ENCODE results near the gene MAGEA9B.

Gene MAGEA9B

DNA sequence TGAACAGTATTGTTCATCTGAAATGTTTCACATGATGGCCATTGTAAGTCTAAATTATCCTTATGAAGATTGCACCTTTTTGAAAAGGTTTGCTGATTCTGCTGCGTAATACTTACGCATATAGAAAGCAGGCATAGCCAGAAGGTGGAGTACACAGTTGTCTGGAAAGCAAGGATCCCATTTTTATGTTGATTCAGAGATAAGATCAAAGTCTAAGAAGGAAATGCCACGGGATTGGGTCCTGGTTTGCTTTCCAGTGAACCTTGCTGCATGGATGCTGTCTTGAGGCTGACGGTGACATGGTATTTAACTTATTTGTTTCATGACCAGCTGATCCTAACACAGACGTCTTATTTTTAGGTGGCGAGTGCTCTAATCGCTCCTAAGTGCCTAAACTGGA is 15.5 kb downstream of the MAGEA9B start (continued):
- TF ChIP-seq, protein P1, sequence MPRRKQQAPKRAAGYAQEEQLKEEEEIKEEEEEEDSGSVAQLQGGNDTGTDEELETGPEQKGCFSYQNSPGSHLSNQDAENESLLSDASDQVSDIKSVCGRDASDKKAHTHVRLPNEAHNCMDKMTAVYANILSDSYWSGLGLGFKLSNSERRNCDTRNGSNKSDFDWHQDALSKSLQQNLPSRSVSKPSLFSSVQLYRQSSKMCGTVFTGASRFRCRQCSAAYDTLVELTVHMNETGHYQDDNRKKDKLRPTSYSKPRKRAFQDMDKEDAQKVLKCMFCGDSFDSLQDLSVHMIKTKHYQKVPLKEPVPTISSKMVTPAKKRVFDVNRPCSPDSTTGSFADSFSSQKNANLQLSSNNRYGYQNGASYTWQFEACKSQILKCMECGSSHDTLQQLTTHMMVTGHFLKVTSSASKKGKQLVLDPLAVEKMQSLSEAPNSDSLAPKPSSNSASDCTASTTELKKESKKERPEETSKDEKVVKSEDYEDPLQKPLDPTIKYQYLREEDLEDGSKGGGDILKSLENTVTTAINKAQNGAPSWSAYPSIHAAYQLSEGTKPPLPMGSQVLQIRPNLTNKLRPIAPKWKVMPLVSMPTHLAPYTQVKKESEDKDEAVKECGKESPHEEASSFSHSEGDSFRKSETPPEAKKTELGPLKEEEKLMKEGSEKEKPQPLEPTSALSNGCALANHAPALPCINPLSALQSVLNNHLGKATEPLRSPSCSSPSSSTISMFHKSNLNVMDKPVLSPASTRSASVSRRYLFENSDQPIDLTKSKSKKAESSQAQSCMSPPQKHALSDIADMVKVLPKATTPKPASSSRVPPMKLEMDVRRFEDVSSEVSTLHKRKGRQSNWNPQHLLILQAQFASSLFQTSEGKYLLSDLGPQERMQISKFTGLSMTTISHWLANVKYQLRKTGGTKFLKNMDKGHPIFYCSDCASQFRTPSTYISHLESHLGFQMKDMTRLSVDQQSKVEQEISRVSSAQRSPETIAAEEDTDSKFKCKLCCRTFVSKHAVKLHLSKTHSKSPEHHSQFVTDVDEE (CRISPR knock-in tag; IDR thresholded peaks at IDR 0.05) = no peak

DNA sequence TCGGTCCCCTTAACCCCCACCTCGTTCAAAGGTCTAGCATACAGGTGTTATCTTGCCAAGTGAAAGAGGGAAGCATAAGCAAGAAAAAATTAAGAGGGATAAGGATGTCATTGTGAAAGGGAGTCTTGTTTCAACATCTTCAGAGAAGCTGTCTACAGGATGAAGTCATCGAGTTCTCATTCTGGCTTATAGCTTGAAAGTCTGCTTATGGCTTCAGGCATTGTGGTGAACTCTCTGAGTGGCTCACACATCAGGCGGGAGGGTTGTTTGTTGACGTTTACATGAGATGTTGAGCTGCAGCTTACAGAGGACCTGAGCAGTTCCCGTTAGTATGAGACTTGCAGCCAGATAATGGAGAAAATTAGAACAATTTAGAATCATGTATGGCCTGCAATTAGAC is 16.6 kb downstream of the MAGEA9B start:
- no peak for TF ChIP-seq SNAI2 (CRISPR knock-in tag; IDR thresholded peaks at IDR 0.05)
- TF ChIP-seq ISL1 (CRISPR knock-in tag; IDR thresholded peaks at IDR 0.05) = no peak
- ATAC-seq = no peak

DNA sequence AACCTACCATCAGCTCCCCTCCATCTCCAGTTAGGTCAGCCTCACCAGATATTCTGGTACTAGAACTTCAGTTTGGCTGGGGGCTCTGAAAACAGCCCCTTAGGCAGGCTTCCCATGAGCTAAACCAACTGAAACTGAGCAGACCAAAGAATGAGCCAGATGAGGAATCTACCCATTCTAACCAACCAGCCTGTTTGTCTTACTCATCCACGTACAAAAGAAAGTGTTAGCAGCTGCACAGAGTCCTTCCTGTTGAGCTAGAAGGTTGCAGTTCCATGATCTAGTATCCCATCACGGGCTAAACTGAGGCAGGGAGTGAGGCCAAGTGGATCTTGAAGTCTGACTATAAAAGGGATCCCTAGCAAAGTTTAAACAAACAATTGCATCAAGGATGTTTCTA is 17.5 kb downstream of the MAGEA9B start:
- TF ChIP-seq CSDC2 (CRISPR knock-in tag; IDR thresholded peaks at IDR 0.05) (no peak), TCF4 (CRISPR knock-in tag; IDR thresholded peaks at IDR 0.05; ENCODE audit: borderline replicate concordance) (no peak), ESRRG (CRISPR knock-in tag; IDR thresholded peaks at IDR 0.05) (no peak), PPARA (CRISPR knock-in tag; IDR thresholded peaks at IDR 0.05; ENCODE audit: borderline replicate concordance) (no peak), GLIS3 (CRISPR knock-in tag; IDR thresholded peaks at IDR 0.05) (no peak), BACH2 (CRISPR knock-in tag; IDR thresholded peaks at IDR 0.05; ENCODE audit: borderline replicate concordance) (no peak), RARB (CRISPR knock-in tag; IDR thresholded peaks at IDR 0.05) (no peak), ZFP30 (CRISPR knock-in tag; IDR thresholded peaks at IDR 0.05) (no peak), OSR1 (CRISPR knock-in tag; IDR thresholded peaks at IDR 0.05) (no peak)
- TF ChIP-seq, protein P2, sequence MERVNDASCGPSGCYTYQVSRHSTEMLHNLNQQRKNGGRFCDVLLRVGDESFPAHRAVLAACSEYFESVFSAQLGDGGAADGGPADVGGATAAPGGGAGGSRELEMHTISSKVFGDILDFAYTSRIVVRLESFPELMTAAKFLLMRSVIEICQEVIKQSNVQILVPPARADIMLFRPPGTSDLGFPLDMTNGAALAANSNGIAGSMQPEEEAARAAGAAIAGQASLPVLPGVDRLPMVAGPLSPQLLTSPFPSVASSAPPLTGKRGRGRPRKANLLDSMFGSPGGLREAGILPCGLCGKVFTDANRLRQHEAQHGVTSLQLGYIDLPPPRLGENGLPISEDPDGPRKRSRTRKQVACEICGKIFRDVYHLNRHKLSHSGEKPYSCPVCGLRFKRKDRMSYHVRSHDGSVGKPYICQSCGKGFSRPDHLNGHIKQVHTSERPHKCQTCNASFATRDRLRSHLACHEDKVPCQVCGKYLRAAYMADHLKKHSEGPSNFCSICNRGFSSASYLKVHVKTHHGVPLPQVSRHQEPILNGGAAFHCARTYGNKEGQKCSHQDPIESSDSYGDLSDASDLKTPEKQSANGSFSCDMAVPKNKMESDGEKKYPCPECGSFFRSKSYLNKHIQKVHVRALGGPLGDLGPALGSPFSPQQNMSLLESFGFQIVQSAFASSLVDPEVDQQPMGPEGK (CRISPR knock-in tag; IDR thresholded peaks at IDR 0.05; ENCODE audit: borderline replicate concordance) = no peak
- TF ChIP-seq, protein P3, sequence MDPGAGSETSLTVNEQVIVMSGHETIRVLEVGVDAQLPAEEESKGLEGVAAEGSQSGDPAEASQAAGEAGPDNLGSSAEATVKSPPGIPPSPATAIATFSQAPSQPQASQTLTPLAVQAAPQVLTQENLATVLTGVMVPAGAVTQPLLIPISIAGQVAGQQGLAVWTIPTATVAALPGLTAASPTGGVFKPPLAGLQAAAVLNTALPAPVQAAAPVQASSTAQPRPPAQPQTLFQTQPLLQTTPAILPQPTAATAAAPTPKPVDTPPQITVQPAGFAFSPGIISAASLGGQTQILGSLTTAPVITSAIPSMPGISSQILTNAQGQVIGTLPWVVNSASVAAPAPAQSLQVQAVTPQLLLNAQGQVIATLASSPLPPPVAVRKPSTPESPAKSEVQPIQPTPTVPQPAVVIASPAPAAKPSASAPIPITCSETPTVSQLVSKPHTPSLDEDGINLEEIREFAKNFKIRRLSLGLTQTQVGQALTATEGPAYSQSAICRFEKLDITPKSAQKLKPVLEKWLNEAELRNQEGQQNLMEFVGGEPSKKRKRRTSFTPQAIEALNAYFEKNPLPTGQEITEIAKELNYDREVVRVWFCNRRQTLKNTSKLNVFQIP (CRISPR knock-in tag; IDR thresholded peaks at IDR 0.05; ENCODE audit: borderline replicate concordance, low read depth) = no peak
- no peak for ATAC-seq

DNA sequence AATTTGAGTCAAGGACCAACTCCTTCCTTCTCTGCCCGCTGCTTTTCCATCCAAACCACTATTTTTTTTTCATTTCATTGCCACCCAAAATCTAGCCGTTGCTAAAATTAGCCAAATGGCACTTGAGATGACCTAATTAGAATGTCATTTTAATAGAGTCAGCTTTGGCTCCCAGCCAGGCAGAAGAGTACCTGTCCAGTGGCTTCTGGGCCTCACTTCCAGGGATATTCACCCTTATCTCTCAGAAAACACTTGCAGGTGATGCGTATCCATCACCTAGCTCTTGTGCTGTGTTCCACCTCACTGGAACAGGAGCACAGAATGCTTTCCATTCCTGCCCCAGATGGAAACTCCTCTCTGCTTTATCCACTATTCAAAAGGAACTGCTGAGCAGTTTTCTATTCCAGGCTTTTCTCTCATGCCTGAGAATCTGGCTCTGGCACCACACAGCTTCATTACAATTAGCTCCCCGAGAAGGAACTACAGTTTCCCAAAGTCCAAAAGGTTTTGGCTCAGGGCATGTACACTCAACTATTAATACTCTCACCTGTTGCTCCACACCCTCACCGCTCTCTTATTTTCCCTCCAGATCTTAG is 18.5 kb downstream of the MAGEA9B start:
- no peak for TF ChIP-seq PPARA (CRISPR knock-in tag; IDR thresholded peaks at IDR 0.05; ENCODE audit: borderline replicate concordance)
- TF ChIP-seq, protein P4, sequence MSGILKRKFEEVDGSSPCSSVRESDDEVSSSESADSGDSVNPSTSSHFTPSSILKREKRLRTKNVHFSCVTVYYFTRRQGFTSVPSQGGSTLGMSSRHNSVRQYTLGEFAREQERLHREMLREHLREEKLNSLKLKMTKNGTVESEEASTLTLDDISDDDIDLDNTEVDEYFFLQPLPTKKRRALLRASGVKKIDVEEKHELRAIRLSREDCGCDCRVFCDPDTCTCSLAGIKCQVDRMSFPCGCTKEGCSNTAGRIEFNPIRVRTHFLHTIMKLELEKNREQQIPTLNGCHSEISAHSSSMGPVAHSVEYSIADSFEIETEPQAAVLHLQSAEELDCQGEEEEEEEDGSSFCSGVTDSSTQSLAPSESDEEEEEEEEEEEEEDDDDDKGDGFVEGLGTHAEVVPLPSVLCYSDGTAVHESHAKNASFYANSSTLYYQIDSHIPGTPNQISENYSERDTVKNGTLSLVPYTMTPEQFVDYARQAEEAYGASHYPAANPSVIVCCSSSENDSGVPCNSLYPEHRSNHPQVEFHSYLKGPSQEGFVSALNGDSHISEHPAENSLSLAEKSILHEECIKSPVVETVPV (CRISPR knock-in tag; IDR thresholded peaks at IDR 0.05) = no peak
- TF ChIP-seq GLIS3 (CRISPR knock-in tag; IDR thresholded peaks at IDR 0.05) = no peak
- TF ChIP-seq RARB (CRISPR knock-in tag; IDR thresholded peaks at IDR 0.05) = no peak
- no peak for TF ChIP-seq ISL1 (CRISPR knock-in tag; IDR thresholded peaks at IDR 0.05)
- TF ChIP-seq ZNF565 (CRISPR knock-in tag; conservative IDR thresholded peaks at IDR 0.05; ENCODE audit: low read depth) = no peak
- TF ChIP-seq TCF4 (CRISPR knock-in tag; IDR thresholded peaks at IDR 0.05; ENCODE audit: borderline replicate concordance) = no peak
- no peak for TF ChIP-seq ZC3H10 (CRISPR knock-in tag; IDR thresholded peaks at IDR 0.05)
- TF ChIP-seq ARNTL (CRISPR knock-in tag; IDR thresholded peaks at IDR 0.05; ENCODE audit: borderline replicate concordance, low read depth) = no peak
- TF ChIP-seq, protein P2 (CRISPR knock-in tag; IDR thresholded peaks at IDR 0.05; ENCODE audit: borderline replicate concordance) = no peak
- TF ChIP-seq, protein P3 (CRISPR knock-in tag; IDR thresholded peaks at IDR 0.05; ENCODE audit: borderline replicate concordance, low read depth) = no peak
- TF ChIP-seq ZFP30 (CRISPR knock-in tag; IDR thresholded peaks at IDR 0.05) = no peak
- no peak for TF ChIP-seq ESRRG (CRISPR knock-in tag; IDR thresholded peaks at IDR 0.05)
- no peak for TF ChIP-seq BACH2 (CRISPR knock-in tag; IDR thresholded peaks at IDR 0.05; ENCODE audit: borderline replicate concordance)
- no peak for TF ChIP-seq CSDC2 (CRISPR knock-in tag; IDR thresholded peaks at IDR 0.05)
- TF ChIP-seq ZNF70 (CRISPR knock-in tag; IDR thresholded peaks at IDR 0.05) = no peak
- no peak for TF ChIP-seq OSR1 (CRISPR knock-in tag; IDR thresholded peaks at IDR 0.05)
- no peak for TF ChIP-seq SNAI2 (CRISPR knock-in tag; IDR thresholded peaks at IDR 0.05)
- no peak for TF ChIP-seq ZFP3 (CRISPR knock-in tag; IDR thresholded peaks at IDR 0.05)
- TF ChIP-seq ZNF8 (CRISPR knock-in tag; IDR thresholded peaks at IDR 0.05) = no peak
- no peak for ATAC-seq

All from SK-N-SH treated with all-trans-retinoic acid at 6 μM for 48 hours (cell line).